Heart left ventricle (tissue), 16 donors: ENCODE results near the gene TRAM2. TPM values are rescaled to one million over a fixed set of nuclear protein-coding genes. Genes with fewer than 3 reads are reported as not detected.

Experiments
- ATAC-seq, 4 donors: fragments of 200-7000 bp; cut with Tn5 transposase; one replicate each; pipeline ENCODE4 v1.9.1; 2020 to 2022; ENCODE audit warnings: moderate library complexity in 4 of 4, mild to moderate bottlenecking in 3 of 4, moderate number of reproducible peaks in 1 of 4
- DNase-seq, 5 donors: peaks; one replicate each; pipeline ENCODE4 v3.0.0-alpha.2; 2020
- H3K27ac ChIP-seq, 12 donors: fragments of 200-600 bp; sonication (generic) in 4 of 12; one replicate each; pipeline versions ENCODE4 v1.5.0 to v1.8.0; 2016 to 2022; ENCODE audit warnings: mild to moderate bottlenecking in 2 of 12
- H3K27me3 ChIP-seq, 9 donors: fragments of 200-600 bp; sonication (generic) in 2 of 9; one replicate each; pipeline versions ENCODE4 v1.5.1 to v1.8.0; 2016 to 2022; ENCODE audit warnings: mild to moderate bottlenecking in 3 of 9
- H3K36me3 ChIP-seq, 9 donors: fragments of 200-600 bp; sonication (generic) in 2 of 9; one replicate each; pipeline versions ENCODE4 v1.5.0 to v1.8.0; 2018 to 2022; ENCODE audit warnings: mild to moderate bottlenecking in 2 of 9
- H3K4me1 ChIP-seq, 12 donors: fragments of 200-600 bp; sonication (generic) in 4 of 12; one replicate each; pipeline versions ENCODE4 v1.5.0 to v1.8.0; 2016 to 2022; ENCODE audit warnings: mild to moderate bottlenecking in 3 of 12
- H3K4me3 ChIP-seq, 12 donors: fragments of 200-600 bp; sonication (generic) in 4 of 12; one replicate each; pipeline versions ENCODE4 v1.5.0 to v1.8.0; 2017 to 2022; ENCODE audit warnings: mild to moderate bottlenecking in 9 of 12, moderate library complexity in 4 of 12
- H3K9me3 ChIP-seq, 12 donors: fragments of 200-600 bp; sonication (generic) in 4 of 12; one replicate each; pipeline versions ENCODE4 v1.5.0 to v1.8.0; 2016 to 2022; ENCODE audit warnings: mild to moderate bottlenecking in 1 of 12
- CTCF ChIP-seq, 12 donors: fragments of 200-600 bp; sonication (generic) in 4 of 12; IDR thresholded peaks; one replicate each; pipeline versions ENCODE4 v1.5.0 to v1.8.0; 2018 to 2022; ENCODE audit warnings: antibody characterized with exemption in 12 of 12, mild to moderate bottlenecking in 5 of 12
- POLR2A ChIP-seq, 2 donors: fragments of 450-650 bp; IDR thresholded peaks; one replicate each; pipeline ENCODE4 v1.6.1; 2017; ENCODE audit warnings: antibody characterized with exemption in 2 of 2, mild to moderate bottlenecking in 2 of 2, moderate library complexity in 2 of 2
- WGBS, 4 donors: extraction: QIAGEN DNeasy Blood & Tissue Kit in 2 of 4; methylation state at CpG; one replicate each; pipeline versions ENCODE4 v1.1.5 to v1.1.7; 2013 to 2018; 5-methylcytosine and 5-hydroxymethylcytosine counted together
- intact Hi-C, 10 donors: fragments of 100-400 bp; cut with DNase I; formaldehyde crosslinking; loops; one replicate each; pipeline versions ENCODE4 v1.11.1 to v1.14.2; 2022
- polyA plus RNA-seq, 2 donors: library from polyadenylated mRNA; stranded (reverse); fragments of 200-250 nt; gene quantifications; one replicate each; pipeline ENCODE4 v1.2.3, GENCODE V29; 2013
- total RNA-seq, 9 donors: library from RNA; depleted of rRNA in 2 of 9; stranded (reverse); fragments of >200 nt in 2 of 9; fragmentation: NEBNext Ultra II Directional in 3 of 9; extraction: Animal tissue kit (Norgen Biotek cat#: 25700) in 3 of 9; gene quantifications; one replicate each; pipeline versions ENCODE4 v1.1.0 to v1.2.4, GENCODE V29; 2016 to 2023
- donor health status: ischemic (EF 13 %, LVEDD 7.1; RV severe dilation, severe dysfunction).
- donor health status: healthy with polysubstance abuse.
- donor health status: DM: no; HTN: yes; CAD: no.
- donor health status: DM: no; HTN: no; CAD: no.
- donor health status: ischemic (EF 25% LVEDD 6.9; RV normal size, moderate dysfunction).
- donor health status: ischemic (EF 25% LVEDD 5.7; RV mildly dilated, moderate dysfunction).
- donor health status: healthy.
- donor health status: DM: yes; HTN: yes; CAD: no.
- donor health status: ischemic (EF 35%, LVEDD 5.7; RV mildly dilated, moderate dysfunction).
- donor health status: nonischemic (EF 11% LVEDD 7.7; RV severe dilation, severe dysfunction).
- donor health status: DM: yes; HTN: yes; CAD: no.
- donor health status: PGD.
- donor health status: ischemic (EF 29% LVEDD 5.4; RV normal size, mild dysfunction).
- donor health status: nonischemic (EF 23%, LVEDD 6.1; RV moderate dilation, normal function).

Gene TRAM2
- total and polyA plus RNA-seq, 11 donors, result 4.7 to 19.0 (median 12.1) TPM

GRCh38 chr6:52533491-52533890 is 43.4 kb downstream of the TRAM2 start:
- Histone ChIP-seq H3K9me3 (no peaks in the 10 kb centered on the region), H3K27ac (no peak overlapping the region), H3K4me3 (no peak overlapping the region), H3K36me3 (peaks cover 0 to 38% (median 19%) of the 10 kb centered on the region in 9 donors), H3K4me1 (peaks cover 0 to 26% (median 18%) of the 10 kb centered on the region in 12 donors), H3K27me3 (no peaks in the 10 kb centered on the region)
- TF ChIP-seq POLR2A (IDR thresholded peaks at IDR 0.05) (no peak), CTCF (IDR thresholded peaks at IDR 0.05) (no peak)
- ATAC-seq, result no peak
- no peak for DNase-seq
- intact Hi-C loops, result no loop called here
- 96 to 100% (median 99%) methylated on average over 2 of the region's 2 CpGs for WGBS, 4 donors

GRCh38 chr6:52532457-52532856 is 44.4 kb downstream of the TRAM2 start:
- ATAC-seq (no peak), DNase-seq (no peak)
- no peak overlapping the region for H3K4me3 ChIP-seq
- intact Hi-C loops, result no loop called here
- H3K36me3 ChIP-seq, result peaks cover 0 to 38% (median 19%) of the 10 kb centered on the region in 9 donors
- peaks cover 0 to 16% (median 8%) of the 10 kb centered on the region in 12 donors for H3K4me1 ChIP-seq
- no peak overlapping the region for H3K27ac ChIP-seq
- WGBS, 4 donors, result 88 to 97% (median 90%) methylated on average over 2 of the region's 2 CpGs
- H3K9me3 ChIP-seq, result no peaks in the 10 kb centered on the region
- H3K27me3 ChIP-seq, result no peaks in the 10 kb centered on the region
- no peak for TF ChIP-seq CTCF (IDR thresholded peaks at IDR 0.05)
- TF ChIP-seq POLR2A (IDR thresholded peaks at IDR 0.05), result no peak

- intact Hi-C loops, result no loop called here
- TF ChIP-seq CTCF (IDR thresholded peaks at IDR 0.05) (no peak), POLR2A (IDR thresholded peaks at IDR 0.05) (no peak)
- Histone ChIP-seq H3K9me3 (no peaks in the 10 kb centered on the region), H3K4me1 (peaks cover 0 to 10% (median 2%) of the 10 kb centered on the region in 12 donors), H3K4me3 (no peak overlapping the region), H3K36me3 (peaks cover 0 to 38% (median 19%) of the 10 kb centered on the region in 9 donors), H3K27me3 (no peaks in the 10 kb centered on the region), H3K27ac (no peak overlapping the region)
- DNase-seq (no peak), ATAC-seq (no peak)
- 95 to 100% (median 100%) methylated on average over 1 of the region's 1 CpG for WGBS, 4 donors
Measured at GRCh38 chr6:52531834-52532233, 45.0 kb downstream of the TRAM2 start.

GRCh38 chr6:52531396-52531795 is 45.5 kb downstream of the TRAM2 start:
- intact Hi-C loops, result no loop called here
- 88 to 96% (median 95%) methylated on average over 4 of the region's 4 CpGs for WGBS, 4 donors
- no peak overlapping the region for H3K27ac ChIP-seq

More at GRCh38 chr6:52531396-52531795, 45.5 kb downstream of the TRAM2 start:
- ATAC-seq (no peak), DNase-seq (no peak)
- H3K9me3 ChIP-seq, result no peaks in the 10 kb centered on the region
- no peak overlapping the region for H3K4me3 ChIP-seq
- H3K36me3 ChIP-seq, result peaks cover 0 to 38% (median 19%) of the 10 kb centered on the region in 9 donors
- no peaks in the 10 kb centered on the region for H3K27me3 ChIP-seq
- H3K4me1 ChIP-seq, result peaks cover 0 to 10% (median 0%) of the 10 kb centered on the region in 12 donors
- TF ChIP-seq POLR2A (IDR thresholded peaks at IDR 0.05) (no peak), CTCF (IDR thresholded peaks at IDR 0.05) (no peak)
